ENCODE data around the gene TGM5.
"Not testable (repeated sequence)": the region's sequence is repeated elsewhere in the genome, so short reads cannot be mapped to it uniquely, and the experiment has no call there.

The TGM5 gene

DNA sequence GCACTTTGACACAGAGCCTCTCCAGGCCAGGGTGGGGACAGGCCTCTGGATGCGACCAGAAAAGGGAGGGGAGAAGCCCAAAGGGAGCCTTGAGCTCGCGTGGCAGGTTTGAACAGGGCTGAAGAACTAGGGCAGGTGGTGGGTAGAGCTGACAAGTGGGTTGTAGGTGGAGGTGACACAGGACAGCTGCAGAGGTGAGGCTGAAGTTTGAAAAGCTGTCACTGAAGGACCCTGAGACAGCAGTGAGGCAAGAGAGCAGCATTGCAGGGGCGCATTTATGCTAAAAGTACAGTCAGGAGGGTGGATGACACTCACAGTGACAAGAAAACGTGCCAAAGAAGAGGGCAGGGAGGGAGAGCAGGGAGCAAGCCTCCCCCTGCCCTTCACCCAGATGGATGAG lies 24.1 kb downstream of the TGM5 start:
- DNase-seq, result no peak

DNA sequence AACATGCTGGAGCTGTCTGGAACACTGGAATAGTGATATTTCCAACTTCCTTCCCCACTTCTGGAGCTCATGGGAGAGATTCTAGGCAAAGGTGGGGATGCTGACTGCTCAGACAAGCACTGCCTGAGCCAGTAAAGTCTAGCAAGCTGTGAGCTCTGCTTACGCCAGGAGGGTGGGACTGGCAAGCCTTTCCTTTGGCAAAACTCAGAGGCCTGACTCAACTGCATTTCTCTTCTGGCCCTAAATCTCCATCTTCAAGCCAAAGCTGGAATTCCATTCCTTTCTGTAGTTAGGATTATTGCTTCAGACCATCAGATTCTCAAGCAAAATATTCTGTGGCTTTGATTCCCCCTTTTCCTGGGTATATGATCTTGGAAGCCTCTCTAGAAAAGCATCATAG lies 25.6 kb downstream of the TGM5 start:
- no peak for DNase-seq

DNA sequence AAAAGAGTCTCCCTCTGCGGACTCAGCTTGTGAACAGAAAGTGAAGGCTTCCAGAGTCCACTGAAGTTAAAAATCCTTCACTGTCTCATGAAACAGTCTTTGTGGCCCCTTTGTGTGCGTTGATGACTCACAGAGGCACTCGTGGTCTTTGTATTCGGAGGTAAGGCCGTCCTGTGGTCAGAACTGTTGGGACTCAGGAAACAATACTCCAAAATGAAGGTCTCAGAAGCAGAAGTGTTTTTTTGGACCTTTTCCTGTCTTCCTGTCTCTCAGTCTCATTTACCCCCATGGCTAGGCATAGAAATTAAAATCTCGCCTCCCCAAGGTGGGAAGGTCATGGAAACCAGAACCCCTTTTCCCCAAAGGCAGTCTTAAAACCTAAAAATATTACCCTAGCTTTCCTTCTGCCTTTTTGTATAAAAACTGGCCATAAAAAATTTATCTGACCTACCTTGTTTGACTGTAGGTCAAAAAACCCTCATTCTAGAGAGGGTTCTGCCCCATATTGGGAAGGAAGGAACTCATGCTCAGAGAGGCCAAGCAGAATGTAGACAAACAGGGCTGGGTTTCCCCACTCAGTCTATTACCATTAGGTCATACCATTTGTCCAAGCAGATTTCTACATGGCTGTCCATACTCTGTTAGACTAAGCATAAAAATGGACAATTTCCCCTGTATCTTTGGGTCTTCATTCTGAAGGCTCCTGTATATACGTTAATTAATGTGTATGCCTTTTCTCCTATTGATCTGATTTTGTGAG lies 26.8 kb downstream of the TGM5 start:
- DNase-seq, result peak; percentile 36

DNA sequence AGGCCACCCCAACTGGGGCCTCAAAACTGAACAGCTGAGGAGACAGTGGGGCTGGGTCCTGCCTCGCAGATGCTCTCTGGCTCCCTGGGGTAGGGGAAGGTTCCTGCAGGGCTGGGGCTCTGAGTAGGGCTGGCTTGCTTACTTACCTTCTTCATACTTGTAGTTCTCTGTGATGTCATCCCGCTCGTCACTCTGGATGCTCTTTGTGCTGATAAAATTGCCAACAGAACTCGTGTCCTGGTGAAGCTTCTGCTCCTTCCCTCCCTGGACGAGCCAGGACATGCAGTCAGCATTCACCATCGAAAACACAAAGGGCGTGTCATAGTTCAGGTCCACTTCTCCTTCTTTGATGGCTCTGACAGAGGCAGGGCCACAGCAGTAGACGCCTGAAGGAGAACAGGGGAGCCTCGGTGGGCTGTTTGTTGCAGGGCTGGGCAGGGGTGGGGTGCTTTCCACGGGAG lies 28.0 kb downstream of the TGM5 start:
- no peak for DNase-seq

DNA sequence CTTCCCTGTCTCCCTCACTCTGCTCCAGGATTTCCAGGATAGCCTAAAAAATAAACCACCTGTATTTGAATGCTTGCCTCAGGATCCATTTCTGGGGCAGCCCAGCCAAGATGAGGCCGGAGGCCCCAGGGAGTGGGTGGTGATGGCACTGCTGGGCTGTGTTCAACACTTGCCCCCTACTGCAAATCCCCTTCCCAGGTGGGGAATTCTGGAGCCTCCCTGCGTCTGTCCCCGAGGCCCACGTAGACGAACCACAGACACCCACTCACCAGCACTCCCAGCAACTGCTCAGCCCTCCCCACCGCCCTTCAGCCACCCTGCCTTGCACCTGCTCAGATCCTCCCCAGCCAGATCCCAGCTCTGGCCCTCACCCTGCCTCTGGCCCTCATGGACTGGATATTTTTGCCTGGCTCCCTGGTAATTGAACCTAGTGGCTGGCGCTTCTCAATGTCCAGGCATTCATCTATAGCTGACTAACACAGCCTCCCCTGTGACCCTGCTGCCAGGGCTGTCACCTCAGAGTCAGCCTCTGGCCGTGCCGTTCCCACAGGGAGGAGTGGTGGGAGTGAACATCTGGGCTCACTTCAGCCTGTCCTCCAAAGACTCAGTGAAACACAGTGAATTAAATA lies 28.8 kb downstream of the TGM5 start:
- no peak for DNase-seq

GRCh38 chr15:43235536-43235935 lies 31.2 kb downstream of the TGM5 start:
- no peak for DNase-seq

GRCh38 chr15:43232289-43232874 lies 34.3 kb downstream of the TGM5 start:
- DNase-seq, result no peak

DNA sequence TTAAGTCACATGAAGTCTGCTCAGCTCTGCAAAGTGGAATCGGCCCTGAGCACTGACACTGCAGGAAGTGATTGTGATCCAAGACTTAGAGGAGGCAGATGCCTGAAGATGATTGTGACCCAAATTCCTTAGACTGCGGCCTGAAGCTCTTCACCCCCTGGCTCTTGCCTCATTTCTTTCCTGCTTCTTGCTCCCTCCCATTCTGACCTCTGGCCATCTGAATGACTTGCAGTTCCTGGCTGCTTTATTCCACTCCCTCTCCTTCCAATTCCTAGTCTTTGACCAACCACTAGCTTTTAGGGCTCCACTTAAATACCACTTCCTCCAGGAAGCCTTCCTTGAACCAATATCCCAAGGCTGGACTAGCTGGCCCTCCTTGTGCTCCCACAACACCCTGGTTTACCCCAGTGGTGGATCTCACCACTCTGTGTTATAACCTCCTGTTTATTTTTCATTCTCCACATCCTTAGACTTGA lies 36.0 kb downstream of the TGM5 start:
- DNase-seq, result peak; percentile 25

DNA sequence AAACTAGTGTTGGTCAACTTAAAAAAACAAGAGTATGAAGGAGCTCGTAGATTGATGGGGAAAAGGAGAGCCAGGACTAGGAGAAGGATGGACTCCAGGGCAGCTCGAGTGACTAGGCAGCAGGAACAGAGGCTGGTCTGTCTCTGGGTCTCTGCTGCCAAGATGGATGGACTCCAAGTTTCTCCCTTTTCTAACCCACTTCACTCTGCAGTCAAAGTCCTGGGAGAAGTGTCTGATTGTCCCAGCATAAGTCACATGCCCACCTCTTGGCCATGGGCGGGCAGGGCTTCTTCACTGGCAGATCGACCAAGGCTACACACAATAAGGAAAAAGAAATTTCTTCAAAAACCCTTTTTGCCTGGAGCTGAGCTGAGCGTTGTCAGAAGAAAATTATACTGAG lies 36.8 kb downstream of the TGM5 start:
- DNase-seq, result no peak

GRCh38 chr15:43226436-43227305 lies 40.1 kb downstream of the TGM5 start:
- no peak for DNase-seq

GRCh38 chr15:43225950-43226255 lies 40.8 kb downstream of the TGM5 start:
- DNase-seq, result not testable (repeated sequence)

- DNase-seq, result peak; percentile 92
These were observed 41.4 kb downstream of the TGM5 start for GRCh38 chr15:43225201-43225949.

GRCh38 chr15:43221422-43221821 lies 45.3 kb downstream of the TGM5 start:
- DNase-seq, result no peak

DNA sequence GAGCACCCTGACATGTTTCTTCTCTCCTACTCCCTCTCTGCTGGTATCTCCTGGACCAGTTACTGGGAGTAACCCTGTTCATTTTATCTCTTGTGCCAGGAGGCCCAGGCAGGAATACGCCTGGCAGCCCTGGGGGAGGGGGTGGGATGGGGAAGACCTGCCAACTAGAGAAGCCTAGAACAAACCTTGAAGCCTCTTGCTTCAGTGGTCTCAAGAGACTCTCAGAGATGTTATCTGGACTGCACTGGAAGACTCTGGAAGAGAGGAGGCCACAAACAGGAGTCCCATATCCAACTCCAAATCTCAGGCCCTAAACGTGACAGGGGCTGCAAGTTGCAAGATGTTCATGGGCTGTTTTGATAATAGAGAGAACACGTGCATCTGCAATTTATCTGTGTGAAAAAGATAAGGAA lies 45.7 kb downstream of the TGM5 start, which contains the start of gene EPB42:
TSS of gene EPB42 (minus strand) at position 28 of the 413 bp plus-strand sequence. CDS start 193 bp downstream, outside the sequence.
- peak; percentile 98 for DNase-seq

DNA sequence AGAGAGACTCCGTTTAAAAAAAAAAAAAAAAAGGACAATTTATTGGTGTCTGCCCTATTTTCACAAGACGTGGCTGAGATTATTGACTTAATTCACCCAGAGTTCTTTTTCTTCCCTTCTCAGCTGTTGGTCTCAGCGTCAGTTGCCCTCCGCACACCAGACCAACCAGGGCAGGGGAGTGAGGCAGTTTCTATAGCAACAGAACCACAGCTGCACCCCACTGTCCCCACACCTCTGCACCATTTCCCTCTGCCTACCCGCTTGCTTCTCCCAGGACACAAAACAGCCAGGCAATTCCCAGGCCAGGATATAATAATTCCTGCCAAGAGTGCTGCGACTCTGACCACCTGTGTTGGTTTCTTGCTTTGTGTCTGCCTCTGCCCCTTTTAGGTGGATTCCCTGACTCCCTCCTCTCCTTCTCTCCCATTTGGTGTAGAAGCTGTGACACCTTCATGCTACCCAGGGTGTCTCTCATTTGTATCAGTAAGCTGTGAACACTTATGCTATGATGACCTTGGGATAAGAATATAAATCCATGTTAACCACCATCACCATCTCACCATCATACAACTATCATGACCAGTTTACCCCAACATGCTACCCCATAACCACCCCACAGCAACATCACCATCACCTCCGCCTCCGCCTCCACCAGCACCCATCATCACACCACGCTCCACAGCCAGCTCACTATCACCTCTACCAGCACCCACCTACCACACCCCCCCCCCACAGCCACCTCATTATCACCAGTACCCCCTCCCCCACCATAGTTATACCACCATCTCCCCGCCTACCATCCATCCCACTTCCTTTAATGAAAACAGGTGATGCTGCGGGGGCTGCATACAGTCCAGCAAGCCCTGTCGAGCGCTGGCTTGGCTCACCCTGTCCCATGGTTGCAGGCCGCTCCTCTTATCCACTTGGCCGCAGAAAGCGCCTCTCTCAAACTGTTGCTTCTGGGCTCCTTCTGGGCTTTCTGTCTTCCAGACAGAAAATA lies 46.5 kb downstream of the TGM5 start:
- DNase-seq, result no peak

- DNase-seq, result peak; percentile 86
These were observed 47.6 kb downstream of the TGM5 start for GRCh38 chr15:43218908-43219706.

DNA sequence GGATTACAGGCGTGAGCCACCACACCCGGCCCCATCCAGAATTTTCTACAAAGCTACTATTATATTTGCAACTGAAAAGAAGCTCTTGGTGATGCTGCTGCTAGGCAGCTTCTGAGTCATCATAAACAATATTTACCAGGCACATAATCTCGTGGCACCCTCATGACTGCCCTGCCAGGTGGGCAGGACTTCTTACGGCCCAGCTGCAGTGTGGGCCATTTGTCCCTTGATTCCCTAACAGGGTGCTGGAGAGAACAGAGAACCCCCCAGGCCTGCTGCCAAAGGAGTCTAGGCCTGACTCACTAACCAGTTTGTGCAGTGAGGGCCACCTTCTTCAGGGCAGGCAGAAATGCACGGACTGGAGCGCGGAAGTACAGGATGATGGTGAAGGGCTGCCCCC lies 50.8 kb downstream of the TGM5 start:
- no peak for DNase-seq

DNA sequence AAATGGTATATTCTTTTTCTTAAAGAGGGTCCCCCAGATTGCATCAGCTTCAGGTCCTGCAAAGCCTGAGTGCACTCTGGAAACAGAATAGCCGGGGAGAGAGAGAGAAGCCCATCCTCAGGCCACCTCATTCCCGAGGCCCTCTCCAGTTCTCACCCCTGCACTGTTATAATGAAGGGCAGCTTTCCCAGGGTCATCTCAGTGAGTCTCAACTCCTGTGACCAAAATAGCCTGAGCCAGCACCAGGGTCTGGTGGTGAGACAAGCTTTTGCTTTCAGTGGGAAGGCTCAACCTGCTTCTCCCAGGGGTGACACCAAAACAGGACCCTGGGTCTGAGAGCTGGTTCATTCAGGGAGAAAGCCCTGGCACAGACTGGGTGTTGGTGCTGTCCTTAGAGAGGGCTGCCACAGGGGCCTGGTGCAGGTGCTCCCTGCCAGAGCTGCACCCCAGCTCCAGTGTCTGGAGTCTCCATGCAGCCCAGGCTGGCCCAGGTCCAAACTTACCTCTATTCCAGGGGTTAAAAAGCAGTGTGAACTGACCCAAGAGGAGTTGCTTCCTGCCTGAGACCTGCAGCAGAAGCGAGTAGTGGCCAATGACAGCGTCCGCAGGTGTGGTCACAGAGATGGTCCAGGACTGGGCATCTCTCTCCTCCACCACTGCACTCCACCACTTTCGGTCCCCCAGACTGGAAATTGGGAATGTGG lies 52.0 kb downstream of the TGM5 start:
- no peak for DNase-seq

GRCh38 chr15:43214169-43214568 lies 52.6 kb downstream of the TGM5 start:
- DNase-seq, result no peak
